ENCODE measurements around the gene SDHAF3.
"Not testable (repeated sequence)": the region's sequence is repeated elsewhere in the genome, so short reads cannot be mapped to it uniquely, and the experiment has no call there.

GRCh38 chr7:97161609-97162008 is 44.1 kb downstream of the SDHAF3 start:
- not testable (repeated sequence) for TF ChIP-seq CTCF (conservative IDR thresholded peaks at IDR 0.05); EZH2 (IDR thresholded peaks at IDR 0.05; ENCODE audit: low read depth)
